Hematopoietic multipotent progenitor cell treated with erythropoietin and hydrocortisone succinate and interleukin-3 and kit ligand, for 4 days (in vitro differentiated cells): ENCODE results near the gene CXCL10.
"Not testable (repeated sequence)": the region's sequence is repeated elsewhere in the genome, so short reads cannot be mapped to it uniquely, and the experiment has no call there.

Experiments
- DNase-seq: peaks from one replicate; pipeline ENCODE4 v3.0.0-alpha.2; 2015

Gene CXCL10

DNA sequence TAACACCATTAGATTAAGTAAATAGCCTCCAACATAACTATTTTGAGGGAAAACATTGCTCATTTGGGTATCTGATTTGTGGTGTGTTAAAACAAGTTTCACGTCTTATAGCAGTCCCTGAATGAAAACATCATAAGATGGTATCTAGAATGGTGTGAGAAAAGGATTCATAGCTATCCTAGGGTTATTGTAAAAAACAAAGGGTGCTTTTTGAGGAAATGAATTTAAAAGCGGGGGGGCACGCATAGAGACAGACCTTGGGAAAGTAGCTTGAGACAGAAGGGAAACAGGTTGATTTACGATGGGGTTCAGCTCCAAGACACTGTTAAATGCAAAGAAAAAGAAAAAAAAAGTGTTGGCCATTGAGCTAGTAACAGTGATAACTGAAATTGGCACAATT is 768 bp upstream of the CXCL10 start:
- DNase-seq: no peak

DNA sequence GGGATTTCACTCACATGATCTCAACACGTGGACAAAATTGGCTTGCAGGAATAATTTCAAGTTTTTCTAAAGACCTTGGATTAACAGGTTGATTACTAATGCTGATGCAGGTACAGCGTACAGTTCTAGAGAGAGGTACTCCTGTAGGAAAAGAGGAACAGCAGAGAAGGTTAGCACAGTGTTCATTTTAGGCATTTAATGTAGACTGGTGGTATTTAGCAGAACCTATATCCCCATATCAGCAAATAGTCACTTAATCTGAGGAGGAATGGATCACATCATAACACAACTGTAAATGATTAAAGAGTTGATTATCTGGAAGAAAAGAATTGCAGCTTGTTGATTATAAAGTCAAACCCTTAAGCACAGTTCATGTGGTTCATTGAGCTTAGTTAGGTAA is 620 bp downstream of the CXCL10 start:
- DNase-seq: no peak

DNA sequence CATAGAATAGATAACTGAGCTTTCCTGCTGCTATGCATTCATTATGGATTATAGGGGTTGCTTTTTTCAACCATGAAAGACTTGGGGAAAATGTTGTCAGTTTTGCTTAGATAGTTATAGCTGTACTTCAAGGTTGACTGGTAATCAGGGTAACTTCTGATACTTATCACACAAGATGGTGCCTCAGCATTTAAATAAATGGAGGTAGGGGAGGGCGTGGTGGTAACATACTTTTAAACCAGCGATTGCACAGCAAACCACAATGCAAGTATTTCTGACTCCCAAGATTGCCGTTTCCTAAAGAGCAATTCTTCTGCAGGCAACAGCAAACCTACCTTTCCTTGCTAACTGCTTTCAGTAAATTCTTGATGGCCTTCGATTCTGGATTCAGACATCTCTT is 1.3 kb downstream of the CXCL10 start:
- DNase-seq: no peak

DNA sequence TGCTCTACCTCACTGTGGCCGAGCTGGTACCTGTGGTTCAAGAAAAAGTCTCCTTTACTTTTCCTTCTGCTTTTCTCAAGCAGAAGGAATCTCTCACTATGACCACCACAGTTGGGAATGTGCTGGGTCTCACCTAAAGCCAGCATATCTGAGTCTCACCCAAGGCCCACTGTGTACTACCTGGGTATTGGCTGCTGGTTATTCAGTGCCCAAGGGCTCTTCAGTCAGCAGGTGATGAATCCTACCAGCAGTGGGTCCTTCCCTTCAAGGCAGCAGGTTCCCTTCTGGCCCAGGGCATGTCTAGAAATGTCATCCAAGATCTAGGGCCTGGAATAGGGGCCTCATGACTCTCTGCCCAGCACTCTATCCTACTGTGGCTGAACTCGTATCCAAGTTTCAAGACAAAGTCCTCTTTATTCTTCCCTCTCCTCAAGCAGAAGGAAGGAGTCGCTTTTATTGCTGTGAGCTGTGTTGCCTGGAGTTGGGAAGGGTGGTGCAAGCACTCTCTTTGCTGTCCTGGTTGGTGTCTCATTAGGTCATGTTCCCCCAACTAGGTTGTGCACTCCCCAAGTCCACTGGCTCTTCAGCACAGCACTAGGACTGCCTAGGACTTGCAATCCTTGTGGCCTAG is 6.1 kb downstream of the CXCL10 start:
- DNase-seq: no peak

- DNase-seq: no peak
Measured at GRCh38 chr4:76016393-76016792, 6.9 kb downstream of the CXCL10 start.

- no peak for DNase-seq
Measured at GRCh38 chr4:76013540-76013939, 9.8 kb downstream of the CXCL10 start.

DNA sequence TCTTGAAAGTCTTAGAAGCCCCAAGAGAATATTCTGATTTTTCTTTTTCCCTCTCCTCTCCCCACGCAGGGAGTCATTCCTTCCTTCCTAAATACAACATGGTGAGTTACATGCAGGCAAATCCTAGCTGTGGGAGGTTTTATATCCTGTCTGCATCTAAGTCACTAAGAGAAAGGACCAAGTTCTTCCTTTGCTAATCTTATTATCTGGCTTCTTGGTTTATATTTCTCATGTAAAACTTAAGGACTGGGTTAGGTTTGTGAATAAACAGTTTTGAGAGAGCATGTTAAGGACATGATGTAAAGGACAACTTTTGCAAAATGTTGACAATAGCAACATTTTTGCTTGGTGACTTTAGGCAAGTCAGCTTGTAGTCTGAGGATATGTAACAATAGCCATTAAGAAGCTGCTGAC is 10.9 kb downstream of the CXCL10 start:
- DNase-seq: no peak

GRCh38 chr4:76011700-76012387 is 11.5 kb downstream of the CXCL10 start:
- no peak for DNase-seq

GRCh38 chr4:76011018-76011670 is 12.2 kb downstream of the CXCL10 start:
- no peak for DNase-seq

- no peak for DNase-seq
Measured at GRCh38 chr4:76010576-76010975, 12.7 kb downstream of the CXCL10 start.

- no peak for DNase-seq
Measured at GRCh38 chr4:76009311-76009710, 14.0 kb downstream of the CXCL10 start.

GRCh38 chr4:76007089-76007862 is 16.0 kb downstream of the CXCL10 start, which contains the start of gene CXCL9:
Gene CXCL9 (minus strand): TSS chr4:76007509. CDS start chr4:76007449, 60 bp downstream.
- DNase-seq: no peak

DNA sequence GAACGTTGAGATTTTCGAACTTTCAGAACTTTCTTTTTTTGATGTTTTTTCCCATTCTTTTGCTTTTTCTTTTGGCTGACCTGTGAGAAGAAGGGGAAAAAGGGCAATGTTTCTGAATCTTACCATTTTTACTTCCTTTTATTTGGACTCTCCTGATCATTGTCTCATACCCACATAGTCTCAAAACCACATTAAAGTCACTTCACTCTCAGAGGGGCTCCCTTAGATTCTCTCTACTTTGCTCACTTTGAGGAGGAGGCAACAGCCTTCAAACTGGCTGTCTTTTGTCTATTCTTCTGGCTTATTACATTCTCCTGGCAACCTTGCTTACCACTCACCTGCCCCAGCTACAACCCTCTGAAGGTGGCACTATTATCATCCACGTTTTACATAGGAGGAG is 19.7 kb downstream of the CXCL10 start:
- DNase-seq: no peak

GRCh38 chr4:76003035-76003434 is 20.3 kb downstream of the CXCL10 start:
- DNase-seq: peak; percentile 48

GRCh38 chr4:76002176-76002575 is 21.1 kb downstream of the CXCL10 start:
- DNase-seq: peak; percentile 21

GRCh38 chr4:76001700-76002099 is 21.6 kb downstream of the CXCL10 start:
- no peak for DNase-seq

GRCh38 chr4:76000279-76000678 is 23.0 kb downstream of the CXCL10 start:
- no peak for DNase-seq

GRCh38 chr4:75998525-75999147 is 24.7 kb downstream of the CXCL10 start:
- not testable (repeated sequence) for DNase-seq

GRCh38 chr4:75997946-75998345 is 25.4 kb downstream of the CXCL10 start:
- no peak for DNase-seq

DNA sequence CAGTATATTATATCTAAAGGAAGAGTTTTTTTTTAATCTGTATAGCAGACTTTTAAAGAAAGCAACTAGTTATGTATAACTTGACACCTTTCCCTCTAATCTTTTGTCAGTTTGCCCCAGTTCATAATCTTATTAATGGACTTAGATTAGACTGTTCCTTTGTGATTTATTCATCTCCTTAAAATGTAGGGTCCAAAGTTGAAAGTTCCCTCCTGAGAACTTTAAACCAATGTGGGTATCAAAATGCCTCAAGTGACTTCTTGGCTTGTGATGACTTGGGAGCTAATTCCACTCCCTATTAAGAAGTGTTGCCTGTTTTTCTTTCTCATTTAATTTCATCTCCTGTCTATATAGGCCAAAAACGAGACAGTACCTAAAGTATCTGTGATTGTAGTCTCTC is 26.2 kb downstream of the CXCL10 start:
- no peak for DNase-seq

- peak; percentile 84 for DNase-seq
Measured at GRCh38 chr4:75995727-75996126, 27.6 kb downstream of the CXCL10 start.

DNA sequence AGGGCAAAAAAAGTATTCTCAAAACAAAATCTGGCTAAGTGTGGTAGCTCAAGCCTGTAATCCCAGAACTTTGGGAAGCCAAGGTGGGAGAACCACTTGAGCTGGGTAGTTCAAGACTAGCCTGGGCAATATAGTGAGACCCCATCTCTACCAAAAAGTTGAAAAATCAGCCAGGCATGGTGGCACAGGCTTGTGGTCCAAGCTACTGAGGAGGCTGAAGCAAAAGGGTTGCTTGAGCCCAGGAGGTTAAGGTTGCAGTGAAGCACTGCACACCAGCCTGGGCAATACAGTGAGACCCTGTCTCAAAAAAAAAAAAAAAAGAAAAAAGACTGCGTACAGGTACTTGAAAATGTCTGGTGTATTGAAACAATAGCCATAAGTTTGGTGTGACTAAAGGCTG is 30.8 kb downstream of the CXCL10 start:
- DNase-seq: no peak
